WERI-Rb-1 (cell line): ENCODE results near the gene KIAA1671.

Source experiments
- DNase-seq: peaks from one replicate; pipeline ENCODE4 v3.0.0-alpha.2; 2020
- H3K27ac ChIP-seq: fragments of 250-450 bp; sonication (Bioruptor Pico); 2 replicates; pipeline ENCODE4 v1.5.1; 2020; ENCODE audit warnings: mild to moderate bottlenecking, moderate library complexity
- H3K27me3 ChIP-seq: fragments of 250-450 bp; sonication (Bioruptor Pico); 2 replicates; pipeline ENCODE4 v1.5.1; 2021; ENCODE audit warnings: mild to moderate bottlenecking, low read depth, moderate library complexity; ENCODE audit not compliant: insufficient read depth, severe bottlenecking
- H3K36me3 ChIP-seq: fragments of 250-450 bp; sonication (Bioruptor Pico); 2 replicates; pipeline ENCODE4 v1.5.1; 2020; ENCODE audit warnings: mild to moderate bottlenecking, moderate library complexity
- H3K4me3 ChIP-seq: 2 replicates; pipeline ENCODE4 v1.5.1; 2011; ENCODE audit warnings: low read depth, mild to moderate bottlenecking, control low read depth, low read length
- H3K9me3 ChIP-seq: fragments of 250-450 bp; sonication (Bioruptor Pico); 2 replicates; pipeline ENCODE4 v1.5.1; 2021; ENCODE audit warnings: mild to moderate bottlenecking, moderate library complexity; ENCODE audit not compliant: severe bottlenecking
- TF ChIP-seq, protein P1 (sequence below): IDR thresholded peaks from 2 replicates; pipeline ENCODE4 v1.5.1; 2011; ENCODE audit warnings: low read depth, mild to moderate bottlenecking, control low read depth, inconsistent platforms, low read length

KIAA1671 gene

DNA sequence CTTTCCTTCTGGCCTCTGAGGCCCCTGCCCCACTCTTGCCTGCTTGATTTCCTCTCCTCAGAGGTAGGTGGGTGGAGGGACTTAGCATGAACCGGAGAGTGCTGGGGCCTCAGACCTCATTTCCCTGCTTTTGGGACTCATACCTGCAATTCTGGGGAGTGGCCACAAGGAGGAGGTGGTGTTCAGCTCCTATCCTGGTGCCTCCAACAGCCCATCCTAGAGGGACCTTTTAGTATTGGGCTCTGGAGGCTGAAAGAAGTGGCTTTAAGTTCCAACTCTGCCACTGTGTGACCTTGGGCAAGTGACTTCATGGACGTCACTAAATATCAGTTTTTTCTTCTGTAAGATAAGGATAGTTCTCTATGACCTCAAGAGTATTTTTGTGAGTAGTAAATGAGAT, 98.6 kb downstream of the KIAA1671 start:
- TF ChIP-seq, protein P1, sequence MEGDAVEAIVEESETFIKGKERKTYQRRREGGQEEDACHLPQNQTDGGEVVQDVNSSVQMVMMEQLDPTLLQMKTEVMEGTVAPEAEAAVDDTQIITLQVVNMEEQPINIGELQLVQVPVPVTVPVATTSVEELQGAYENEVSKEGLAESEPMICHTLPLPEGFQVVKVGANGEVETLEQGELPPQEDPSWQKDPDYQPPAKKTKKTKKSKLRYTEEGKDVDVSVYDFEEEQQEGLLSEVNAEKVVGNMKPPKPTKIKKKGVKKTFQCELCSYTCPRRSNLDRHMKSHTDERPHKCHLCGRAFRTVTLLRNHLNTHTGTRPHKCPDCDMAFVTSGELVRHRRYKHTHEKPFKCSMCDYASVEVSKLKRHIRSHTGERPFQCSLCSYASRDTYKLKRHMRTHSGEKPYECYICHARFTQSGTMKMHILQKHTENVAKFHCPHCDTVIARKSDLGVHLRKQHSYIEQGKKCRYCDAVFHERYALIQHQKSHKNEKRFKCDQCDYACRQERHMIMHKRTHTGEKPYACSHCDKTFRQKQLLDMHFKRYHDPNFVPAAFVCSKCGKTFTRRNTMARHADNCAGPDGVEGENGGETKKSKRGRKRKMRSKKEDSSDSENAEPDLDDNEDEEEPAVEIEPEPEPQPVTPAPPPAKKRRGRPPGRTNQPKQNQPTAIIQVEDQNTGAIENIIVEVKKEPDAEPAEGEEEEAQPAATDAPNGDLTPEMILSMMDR = peak; percentile 66
- H3K27ac ChIP-seq = no peak overlapping the region

DNA sequence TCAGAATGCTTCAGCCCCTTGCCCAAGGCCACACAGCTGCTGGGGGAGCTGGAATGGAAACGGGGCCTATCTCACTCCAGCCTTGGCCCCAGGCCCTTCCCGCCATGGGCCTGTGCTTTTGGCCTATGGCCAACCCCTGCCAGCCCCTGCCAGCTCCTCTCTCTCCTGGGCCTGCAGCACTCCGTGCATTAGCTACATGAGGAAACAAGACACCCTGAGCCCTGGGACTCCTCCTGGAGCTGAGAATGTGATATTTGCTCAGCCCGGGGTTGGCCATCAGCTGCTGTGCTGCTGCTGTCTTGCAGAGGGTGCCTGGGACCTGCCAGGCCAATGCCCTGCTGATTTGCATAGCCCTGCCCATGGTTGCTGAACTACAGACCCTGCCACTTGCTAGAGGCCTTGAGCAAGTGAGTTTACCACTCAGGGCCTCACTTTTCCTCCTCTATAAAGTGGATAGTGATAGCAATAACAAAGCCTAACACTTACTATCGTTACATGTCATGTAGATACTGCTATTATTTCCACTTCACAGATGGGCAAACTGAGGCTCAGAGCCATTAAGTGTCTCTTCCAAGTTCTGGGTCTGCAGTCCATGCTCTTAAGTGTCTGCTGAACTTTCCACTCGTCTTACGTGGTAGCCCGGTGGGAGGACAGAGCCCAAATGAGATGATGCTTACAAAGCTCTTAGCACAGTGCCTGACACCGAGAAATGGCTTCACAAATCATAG, 99.6 kb downstream of the KIAA1671 start:
- Histone ChIP-seq H3K9me3 (peaks cover 8% of the 10 kb centered on the region), H3K27me3 (no peaks in the 10 kb centered on the region), H3K36me3 (peaks cover 24% of the 10 kb centered on the region), H3K27ac (no peak overlapping the region), H3K4me3 (no peak overlapping the region)
- DNase-seq = no peak
- TF ChIP-seq, protein P1 = no peak

More for the DNA sequence above, 98.6 kb downstream of the KIAA1671 start:
- no peak for DNase-seq
- no peaks in the 10 kb centered on the region for H3K27me3 ChIP-seq
- no peak overlapping the region for H3K4me3 ChIP-seq
- peaks cover 24% of the 10 kb centered on the region for H3K36me3 ChIP-seq
- H3K9me3 ChIP-seq = peaks cover 8% of the 10 kb centered on the region

DNA sequence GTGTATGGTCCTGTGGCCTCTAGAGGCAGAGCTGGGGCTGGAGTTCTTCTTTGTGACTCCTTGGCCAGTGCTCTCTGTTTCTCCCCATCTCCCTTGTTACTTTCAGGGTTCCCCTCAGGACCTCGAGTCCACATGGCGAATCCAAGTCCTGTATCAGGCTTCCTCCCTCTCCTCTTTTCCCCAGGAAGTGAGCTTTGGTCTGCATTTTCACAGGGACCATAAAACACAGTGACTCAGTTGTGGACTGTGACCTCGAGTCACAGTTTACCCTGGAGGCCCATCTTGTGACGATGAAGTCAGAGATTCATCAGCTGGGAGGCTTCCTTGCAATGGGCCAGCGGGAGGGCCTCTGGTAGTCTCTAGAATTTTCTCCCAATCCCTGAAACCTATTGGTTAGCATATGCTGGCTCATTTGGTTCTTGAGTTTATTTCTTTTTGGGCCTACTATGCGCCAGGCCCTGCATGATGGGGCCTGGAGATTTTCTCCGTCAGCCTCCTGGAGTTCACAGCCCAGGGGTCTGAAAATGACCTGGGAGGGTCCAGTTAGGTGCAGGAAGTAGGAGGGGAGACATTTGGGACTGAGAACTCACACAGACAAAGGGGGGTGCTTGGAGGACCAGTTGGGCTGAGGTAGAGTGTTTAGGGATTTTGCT, 100.8 kb downstream of the KIAA1671 start:
- Histone ChIP-seq H3K4me3 (no peak overlapping the region), H3K27ac (no peak overlapping the region), H3K9me3 (peaks cover 8% of the 10 kb centered on the region), H3K27me3 (no peaks in the 10 kb centered on the region), H3K36me3 (peaks cover 24% of the 10 kb centered on the region)
- DNase-seq = no peak
- TF ChIP-seq, protein P1 = no peak

DNA sequence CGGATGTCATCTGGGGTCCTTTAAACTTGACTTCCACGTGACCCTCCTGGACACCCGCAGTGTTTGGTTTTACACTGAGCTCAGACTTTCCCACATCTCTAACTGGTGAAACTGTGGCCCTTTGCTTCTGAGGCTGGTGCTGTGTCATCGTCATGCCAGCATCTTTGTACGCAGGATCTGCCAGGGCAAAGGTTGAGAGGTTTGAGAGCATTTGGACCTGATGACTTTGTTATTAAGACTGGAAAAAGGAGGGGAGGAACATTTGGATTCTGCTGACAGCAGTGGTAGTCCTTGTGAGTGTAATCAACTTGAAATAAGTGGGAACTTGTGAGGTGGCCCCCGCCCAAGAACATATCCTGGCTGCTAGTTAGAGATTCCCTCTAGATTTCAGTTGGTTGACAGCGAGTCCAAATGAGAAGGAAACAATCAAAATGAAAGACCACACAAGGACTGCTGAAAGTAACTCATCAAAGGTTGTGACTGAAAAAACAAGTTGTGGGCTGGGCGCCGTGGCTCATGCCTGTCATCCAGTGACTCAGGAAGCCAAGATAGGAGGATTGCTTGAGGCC, 102.5 kb downstream of the KIAA1671 start:
- H3K36me3 ChIP-seq = peaks cover 15% of the 10 kb centered on the region
- no peaks in the 10 kb centered on the region for H3K27me3 ChIP-seq
- H3K9me3 ChIP-seq = peaks cover 8% of the 10 kb centered on the region
- TF ChIP-seq, protein P1 = no peak
- H3K27ac ChIP-seq = no peak overlapping the region
- no peak for DNase-seq
- no peak overlapping the region for H3K4me3 ChIP-seq

DNA sequence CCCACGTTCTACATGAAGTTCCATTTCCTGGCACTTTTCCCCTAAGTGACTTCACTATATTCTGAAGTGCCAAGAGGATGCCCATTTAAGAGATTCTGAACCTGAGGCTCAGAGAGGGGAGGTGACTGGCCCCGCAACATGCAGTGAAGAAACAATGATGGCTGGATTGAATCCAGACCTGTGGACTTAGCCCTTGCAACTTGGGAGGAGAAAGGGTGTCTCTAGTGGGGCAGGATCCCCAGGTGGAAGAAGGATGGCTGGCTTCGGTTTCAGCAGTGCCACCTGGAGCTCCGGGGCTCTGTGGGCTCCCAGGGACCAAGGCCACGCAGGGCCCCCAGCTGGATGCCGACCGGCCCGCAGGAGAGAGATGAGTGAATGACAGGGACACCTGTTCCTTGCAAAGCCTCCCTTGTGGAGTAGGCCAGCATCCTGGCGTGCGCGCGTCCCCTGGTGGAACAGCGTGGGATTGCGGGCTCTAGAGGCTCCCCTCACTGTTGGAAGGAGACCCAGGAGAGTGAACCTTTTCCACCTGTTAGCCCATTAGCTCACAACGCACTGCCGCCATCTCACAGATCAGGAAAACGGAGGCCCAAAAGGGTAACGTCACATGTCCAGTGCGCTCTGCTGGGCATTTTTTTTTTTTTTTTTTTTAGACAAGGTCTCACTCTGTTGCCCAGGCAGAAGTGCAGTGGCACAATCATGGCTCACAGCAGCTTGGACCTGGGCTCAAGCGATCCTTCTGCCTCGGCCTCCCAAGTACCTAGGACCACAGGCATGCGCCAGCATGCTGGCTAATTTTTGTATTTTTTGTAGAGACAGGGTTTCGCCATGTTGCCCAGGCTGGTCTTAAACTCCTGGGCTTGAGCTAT, 104.7 kb downstream of the KIAA1671 start:
- TF ChIP-seq, protein P1 = peak; percentile 98
- Histone ChIP-seq H3K9me3 (no peaks in the 10 kb centered on the region), H3K27me3 (no peaks in the 10 kb centered on the region), H3K4me3 (no peak overlapping the region), H3K36me3 (no peaks in the 10 kb centered on the region; the same call in 1 of the 2 replicates), H3K27ac (no peak overlapping the region)
- DNase-seq = peak; percentile 86
